Measurements from ENCODE around the gene GPR132.
A peak's percentile ranks its signal among the peaks of the same experiment; 100 is the strongest.

Gene GPR132

DNA sequence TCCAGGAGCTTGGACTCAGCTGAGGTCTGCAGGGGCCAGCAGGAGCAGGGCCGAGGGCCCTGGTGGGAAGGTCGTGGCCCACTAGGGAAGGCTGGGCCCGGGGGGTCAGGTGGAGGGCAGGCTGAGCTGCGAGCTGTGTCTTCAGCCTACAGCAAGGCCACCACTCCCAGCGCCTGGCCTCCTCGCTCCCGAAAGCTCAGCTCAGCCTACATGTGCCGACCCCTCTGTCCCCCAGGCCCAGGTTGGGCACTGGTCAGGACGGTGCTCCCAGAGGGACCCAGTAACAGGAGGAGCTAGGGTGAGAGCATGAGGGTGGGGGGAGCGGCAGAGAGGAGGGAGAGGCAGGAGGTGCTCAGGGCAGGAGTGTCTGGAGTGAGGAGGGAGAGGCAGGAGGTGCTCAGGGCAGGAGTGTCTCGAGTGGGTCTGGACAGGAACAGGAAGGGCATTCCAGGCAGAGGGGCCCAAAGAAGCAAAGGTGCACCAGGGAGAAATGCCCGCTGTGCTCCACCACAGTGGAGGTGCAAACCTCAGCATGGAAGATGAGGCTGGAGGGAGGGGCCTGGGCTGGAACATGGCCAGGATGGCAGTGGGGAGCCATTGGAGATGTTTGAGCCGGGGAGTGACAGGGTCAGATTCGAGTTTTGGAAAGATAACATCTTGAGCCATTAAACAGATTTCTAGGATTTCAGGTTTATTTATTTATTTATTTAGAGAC is 29.1 kb upstream of the GPR132 start:
- no peak overlapping the region for H3K27ac Mint-ChIP-seq
- CTCF ChIA-PET: interaction anchor here (1.2 to 1.6 kb wide), 2 partner anchors 35 to 258 kb away, joined by 4 to 5 read pairs; no protein-coding TSS in a partner anchor
- DNase-seq: no peak
- peaks cover 40% of the 10 kb centered on the region for H3K27me3 Mint-ChIP-seq
- no peaks in the 10 kb centered on the region for H3K9me3 Mint-ChIP-seq
- H3K4me3 Mint-ChIP-seq: peak overlapping the region; percentile 68
- no peaks in the 10 kb centered on the region for H3K36me3 Mint-ChIP-seq
- H3K4me1 Mint-ChIP-seq: peaks cover 24% of the 10 kb centered on the region

DNA sequence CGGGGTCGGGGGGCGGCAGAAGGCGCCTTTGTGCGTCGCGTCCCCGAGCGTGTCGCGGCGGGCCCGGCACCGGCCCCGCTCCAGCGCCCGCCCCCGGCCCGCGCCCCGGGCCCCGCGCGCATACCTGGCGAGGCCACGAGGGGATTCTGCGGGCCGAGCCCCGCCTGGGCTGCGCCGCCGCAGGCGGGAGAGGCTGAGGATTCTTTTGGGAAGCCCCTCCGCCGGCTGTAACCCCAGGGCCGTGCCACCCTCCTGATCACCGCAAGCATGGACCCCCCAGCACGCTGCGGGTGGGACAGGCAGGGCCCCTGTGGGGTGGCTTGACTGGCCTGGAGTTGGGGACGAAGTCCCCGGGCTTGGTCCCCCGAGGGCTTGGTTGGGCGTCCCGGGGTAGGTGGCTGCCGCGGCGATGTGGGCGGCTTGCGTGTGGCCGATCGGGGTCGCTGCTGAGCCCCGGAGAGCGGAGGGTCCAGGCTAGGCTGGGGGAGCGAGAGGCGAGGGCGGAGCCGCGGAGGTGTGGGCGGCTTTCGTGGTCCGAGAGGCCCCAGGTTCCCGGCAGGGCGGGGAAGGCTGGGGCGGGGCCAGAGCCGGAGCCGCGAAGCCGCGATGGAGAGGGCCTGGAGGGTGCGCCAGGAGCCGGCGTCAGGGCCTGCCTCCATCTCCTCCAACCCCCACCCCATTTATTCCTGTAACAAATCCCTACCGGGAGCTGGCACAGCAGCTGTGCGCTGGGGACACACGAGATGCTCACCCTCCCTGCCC is 28.4 kb upstream of the GPR132 start:
- Mint-ChIP-seq H3K27me3 (peaks cover 41% of the 10 kb centered on the region), H3K4me1 (peaks cover 28% of the 10 kb centered on the region), H3K9me3 (no peaks in the 10 kb centered on the region), H3K36me3 (no peaks in the 10 kb centered on the region), H3K4me3 (peak overlapping the region; percentile 68), H3K27ac (no peak overlapping the region)
- peak; percentile 75 for DNase-seq
- CTCF ChIA-PET: interaction anchor here (0.6 to 1.2 kb wide), 2 partner anchors 258 to 259 kb away, joined by 3 to 4 read pairs; no protein-coding TSS in a partner anchor

DNA sequence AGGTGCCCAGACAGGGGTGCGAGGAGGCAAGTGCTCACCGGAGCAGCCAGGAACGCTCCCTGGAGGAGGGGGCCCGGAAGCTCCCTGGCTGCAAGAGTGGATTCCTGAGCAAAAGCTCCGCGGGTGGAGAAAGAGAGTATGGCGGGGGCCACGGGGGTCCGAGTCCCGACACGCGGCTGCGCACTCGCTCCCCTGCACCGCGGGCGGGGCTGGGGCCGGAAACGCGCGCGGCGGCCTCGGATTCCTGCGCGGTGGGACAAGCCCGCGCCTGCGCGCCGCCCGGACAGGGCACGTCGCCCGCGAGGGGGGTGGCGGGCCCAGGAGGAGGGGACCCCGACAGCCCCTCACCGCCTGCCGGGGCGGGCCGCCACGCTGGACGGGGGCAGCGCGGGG is 27.8 kb upstream of the GPR132 start:
- H3K36me3 Mint-ChIP-seq: no peaks in the 10 kb centered on the region
- CTCF ChIA-PET: interaction anchor here (0.6 kb wide), 1 partner anchor 259 kb away, joined by 3 read pairs; no protein-coding TSS in a partner anchor
- peaks cover 46% of the 10 kb centered on the region for H3K27me3 Mint-ChIP-seq
- peaks cover 30% of the 10 kb centered on the region for H3K4me1 Mint-ChIP-seq
- H3K4me3 Mint-ChIP-seq: peak overlapping the region; percentile 73
- no peaks in the 10 kb centered on the region for H3K9me3 Mint-ChIP-seq
- H3K27ac Mint-ChIP-seq: peak overlapping the region; percentile 19
- DNase-seq: peak; percentile 72

DNA sequence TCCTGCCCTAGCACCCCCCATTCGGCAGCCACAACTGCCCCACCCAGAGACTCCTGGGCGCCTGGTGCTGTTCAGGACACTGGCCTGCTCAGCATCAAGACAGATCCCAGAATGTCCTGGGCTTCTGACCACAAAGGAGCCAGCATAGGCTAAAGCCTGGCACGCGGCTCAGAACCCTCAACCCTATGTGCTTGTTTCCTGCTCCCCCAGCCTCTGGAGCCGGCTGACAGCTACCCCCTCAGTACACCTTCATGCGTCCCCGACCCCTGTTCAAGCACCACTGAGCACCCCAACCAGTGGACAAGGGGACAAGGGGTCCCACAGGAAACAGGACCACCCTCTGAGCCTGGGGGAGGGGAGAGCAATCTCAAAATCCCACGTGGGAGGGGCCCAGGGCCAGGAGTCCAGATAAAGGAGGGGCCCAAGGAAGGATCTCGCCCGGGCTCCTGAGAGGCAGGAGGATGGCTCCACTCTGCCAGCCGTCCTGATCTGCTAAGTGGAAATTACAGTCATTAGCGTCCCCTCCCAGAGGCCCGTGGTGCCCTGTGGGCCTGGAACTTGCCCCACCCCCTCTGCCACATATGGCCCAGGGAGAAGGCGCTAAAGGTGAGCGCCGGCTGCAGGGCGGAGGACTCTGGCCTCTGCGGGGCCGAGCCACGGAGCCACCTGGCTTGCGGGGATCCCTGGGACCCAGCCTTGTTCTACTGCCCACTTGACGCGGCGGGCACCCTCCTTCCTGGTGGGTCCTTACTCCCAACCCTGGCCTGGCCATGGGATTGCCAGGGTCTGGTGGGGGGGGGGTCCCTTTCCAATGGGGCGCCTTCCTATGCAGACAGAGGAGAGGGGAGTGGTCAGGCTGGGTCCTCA is 27.2 kb upstream of the GPR132 start:
- CTCF ChIA-PET: interaction anchor here (0.6 to 4.6 kb wide), 2 partner anchors 260 kb away, joined by 3 to 21 read pairs; no protein-coding TSS in a partner anchor
- Mint-ChIP-seq H3K4me3 (peak overlapping the region; percentile 73), H3K9me3 (no peaks in the 10 kb centered on the region), H3K36me3 (no peaks in the 10 kb centered on the region), H3K4me1 (peaks cover 33% of the 10 kb centered on the region), H3K27ac (no peak overlapping the region), H3K27me3 (peaks cover 51% of the 10 kb centered on the region)
- no peak for DNase-seq

DNA sequence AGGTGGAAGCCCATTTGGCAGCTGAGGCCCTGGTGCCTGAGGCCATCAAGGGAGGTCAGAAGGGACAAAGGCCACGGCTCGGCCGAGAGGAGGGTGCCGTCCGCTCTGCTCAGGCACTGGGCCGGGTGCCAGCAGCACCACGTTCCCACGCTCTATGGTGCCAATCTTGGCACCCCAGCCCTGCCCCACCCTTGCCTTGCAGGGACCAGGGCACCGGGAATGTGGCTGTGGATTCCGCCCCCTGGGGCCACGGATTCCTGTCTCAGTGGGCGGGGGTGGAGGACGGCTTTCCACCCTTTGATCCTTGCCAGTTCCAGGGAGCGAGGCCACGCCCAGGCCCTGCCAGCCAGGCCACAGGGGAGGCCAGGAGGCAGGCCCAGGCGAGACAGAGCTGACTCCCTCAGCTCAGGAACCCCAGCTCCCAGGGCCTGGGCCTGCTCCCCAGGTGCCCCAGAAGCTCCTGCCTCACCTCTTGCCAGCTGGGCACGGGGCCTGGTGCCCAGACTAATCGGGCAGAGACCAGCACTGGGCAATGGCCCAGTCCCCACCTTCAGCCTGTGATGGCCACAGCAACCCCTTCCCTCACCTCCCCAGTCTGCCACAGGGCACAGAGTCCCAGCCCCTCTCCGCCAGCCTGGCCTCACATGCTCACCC is 26.4 kb upstream of the GPR132 start:
- CTCF ChIA-PET: interaction anchor here (0.8 to 7.9 kb wide), 8 partner anchors 20 to 260 kb away, joined by 3 to 111 read pairs (median 6); partner anchors contain the start of genes GPR132 and NUDT14

DNA sequence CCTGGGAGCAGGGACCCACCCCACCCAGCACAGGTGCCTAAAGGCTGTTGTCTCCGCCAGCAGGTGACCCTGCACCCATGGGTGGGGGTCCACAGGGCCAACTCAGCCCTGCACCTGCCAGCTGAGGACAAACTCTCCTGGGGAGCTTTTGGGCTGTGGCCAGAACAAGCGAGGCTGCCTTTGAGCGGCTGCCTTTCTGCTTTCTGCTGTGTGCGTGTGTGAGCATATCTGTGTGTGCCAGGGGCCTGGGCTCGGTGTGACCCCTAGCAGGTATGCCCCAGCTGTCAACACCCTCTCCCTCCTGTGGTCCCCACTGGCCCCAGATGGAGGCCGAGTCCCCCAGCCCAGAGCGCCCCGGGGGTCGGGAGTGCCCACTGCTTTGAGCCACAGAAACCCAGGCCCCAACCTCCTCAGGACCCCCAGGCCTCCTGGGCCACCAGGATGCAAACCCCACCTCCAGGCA is 25.9 kb upstream of the GPR132 start:
- H3K4me3 Mint-ChIP-seq: no peak overlapping the region
- H3K36me3 Mint-ChIP-seq: no peaks in the 10 kb centered on the region
- CTCF ChIA-PET: interaction anchor here (0.8 to 7.9 kb wide), 10 partner anchors 20 to 261 kb away, joined by 3 to 111 read pairs (median 6); partner anchors contain the start of genes GPR132 and NUDT14
- no peak overlapping the region for H3K27ac Mint-ChIP-seq
- peaks cover 55% of the 10 kb centered on the region for H3K27me3 Mint-ChIP-seq
- DNase-seq: no peak
- peaks cover 40% of the 10 kb centered on the region for H3K4me1 Mint-ChIP-seq
- no peaks in the 10 kb centered on the region for H3K9me3 Mint-ChIP-seq

More for the DNA sequence above, 26.4 kb upstream of the GPR132 start:
- no peaks in the 10 kb centered on the region for H3K36me3 Mint-ChIP-seq
- no peaks in the 10 kb centered on the region for H3K9me3 Mint-ChIP-seq
- H3K4me3 Mint-ChIP-seq: peak overlapping the region; percentile 73
- no peak for DNase-seq
- peaks cover 52% of the 10 kb centered on the region for H3K27me3 Mint-ChIP-seq
- H3K4me1 Mint-ChIP-seq: peaks cover 37% of the 10 kb centered on the region
- no peak overlapping the region for H3K27ac Mint-ChIP-seq

DNA sequence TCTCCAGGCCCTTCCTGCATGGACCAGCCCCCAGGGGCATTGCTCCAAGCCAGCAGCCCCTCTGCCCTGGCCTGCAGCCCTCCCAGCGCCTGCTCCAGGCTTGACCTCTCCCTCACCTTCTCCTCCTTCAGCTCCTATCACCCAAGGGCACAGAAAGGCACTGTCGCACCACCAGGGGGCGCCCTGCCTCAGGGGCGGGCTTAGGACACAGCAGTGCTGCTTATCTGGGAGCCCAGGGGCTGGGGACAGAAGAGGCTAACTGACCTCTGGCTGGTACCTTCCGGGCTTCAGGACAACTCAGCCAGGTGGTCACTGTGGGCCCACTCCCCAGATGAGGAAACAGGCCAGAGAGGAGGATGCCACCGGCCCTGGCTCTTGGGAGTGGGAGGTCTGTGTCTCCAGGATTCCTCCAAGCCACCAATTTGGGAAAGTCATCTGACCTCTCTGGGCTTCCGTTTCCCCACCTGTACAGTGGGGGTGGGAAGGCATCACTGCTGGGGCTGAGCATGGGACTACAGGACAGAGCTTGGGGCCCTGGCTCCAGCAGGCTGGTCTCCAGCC is 25.3 kb upstream of the GPR132 start:
- H3K4me1 Mint-ChIP-seq: peaks cover 40% of the 10 kb centered on the region

DNA sequence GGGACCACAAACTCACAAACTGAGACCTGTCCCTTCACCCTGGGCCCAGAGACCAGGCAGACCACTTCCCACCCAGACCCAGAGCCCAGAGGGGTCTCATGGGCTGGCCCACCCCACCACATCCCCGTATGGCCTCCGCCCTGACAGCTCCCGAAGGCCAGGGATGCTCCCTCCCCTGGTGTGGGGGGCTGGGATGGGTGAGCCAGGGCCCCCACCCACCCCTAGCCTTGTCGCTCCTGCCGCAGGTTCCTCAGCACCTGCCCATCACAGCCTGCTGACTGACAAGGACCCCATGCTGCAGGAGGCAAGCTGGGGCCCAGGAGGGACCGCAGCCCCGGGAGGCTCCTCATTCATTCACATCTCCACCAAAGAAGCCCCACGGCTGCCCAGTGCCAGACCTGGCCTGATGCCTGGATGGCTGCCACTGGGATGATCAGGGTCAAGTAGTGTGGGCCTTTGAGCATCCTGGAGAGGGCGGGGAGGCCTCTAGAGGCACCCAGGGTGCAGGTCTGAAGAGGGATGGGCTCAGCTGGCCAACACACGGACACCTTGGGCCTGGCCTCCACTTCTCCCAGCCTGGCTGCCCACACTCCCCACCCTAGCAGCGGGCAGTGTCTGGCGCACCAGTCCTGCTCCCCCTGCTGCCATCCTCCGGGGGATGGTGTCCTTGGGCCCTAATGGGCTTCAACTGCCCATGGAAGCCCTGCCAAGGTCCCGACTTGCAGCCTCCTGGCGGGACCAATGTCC is 24.7 kb upstream of the GPR132 start:
- Mint-ChIP-seq H3K9me3 (no peaks in the 10 kb centered on the region), H3K27me3 (peaks cover 56% of the 10 kb centered on the region), H3K4me1 (peaks cover 39% of the 10 kb centered on the region), H3K27ac (no peak overlapping the region), H3K4me3 (no peak overlapping the region), H3K36me3 (no peaks in the 10 kb centered on the region)
- DNase-seq: no peak
- CTCF ChIA-PET: interaction anchor here (0.6 to 7.9 kb wide), 23 partner anchors 8 to 400 kb away, joined by 3 to 111 read pairs (median 4); partner anchors contain the start of genes BTBD6, GPR132 and NUDT14

More for the DNA sequence above, 25.3 kb upstream of the GPR132 start:
- CTCF ChIA-PET: interaction anchor here (0.6 to 7.9 kb wide), 22 partner anchors 8 to 400 kb away, joined by 3 to 111 read pairs (median 4); partner anchors contain the start of genes BTBD6, GPR132 and NUDT14
- no peaks in the 10 kb centered on the region for H3K36me3 Mint-ChIP-seq
- DNase-seq: peak; percentile 91
- H3K27me3 Mint-ChIP-seq: peaks cover 56% of the 10 kb centered on the region
- H3K4me3 Mint-ChIP-seq: no peak overlapping the region
- H3K9me3 Mint-ChIP-seq: no peaks in the 10 kb centered on the region
- H3K27ac Mint-ChIP-seq: no peak overlapping the region

DNA sequence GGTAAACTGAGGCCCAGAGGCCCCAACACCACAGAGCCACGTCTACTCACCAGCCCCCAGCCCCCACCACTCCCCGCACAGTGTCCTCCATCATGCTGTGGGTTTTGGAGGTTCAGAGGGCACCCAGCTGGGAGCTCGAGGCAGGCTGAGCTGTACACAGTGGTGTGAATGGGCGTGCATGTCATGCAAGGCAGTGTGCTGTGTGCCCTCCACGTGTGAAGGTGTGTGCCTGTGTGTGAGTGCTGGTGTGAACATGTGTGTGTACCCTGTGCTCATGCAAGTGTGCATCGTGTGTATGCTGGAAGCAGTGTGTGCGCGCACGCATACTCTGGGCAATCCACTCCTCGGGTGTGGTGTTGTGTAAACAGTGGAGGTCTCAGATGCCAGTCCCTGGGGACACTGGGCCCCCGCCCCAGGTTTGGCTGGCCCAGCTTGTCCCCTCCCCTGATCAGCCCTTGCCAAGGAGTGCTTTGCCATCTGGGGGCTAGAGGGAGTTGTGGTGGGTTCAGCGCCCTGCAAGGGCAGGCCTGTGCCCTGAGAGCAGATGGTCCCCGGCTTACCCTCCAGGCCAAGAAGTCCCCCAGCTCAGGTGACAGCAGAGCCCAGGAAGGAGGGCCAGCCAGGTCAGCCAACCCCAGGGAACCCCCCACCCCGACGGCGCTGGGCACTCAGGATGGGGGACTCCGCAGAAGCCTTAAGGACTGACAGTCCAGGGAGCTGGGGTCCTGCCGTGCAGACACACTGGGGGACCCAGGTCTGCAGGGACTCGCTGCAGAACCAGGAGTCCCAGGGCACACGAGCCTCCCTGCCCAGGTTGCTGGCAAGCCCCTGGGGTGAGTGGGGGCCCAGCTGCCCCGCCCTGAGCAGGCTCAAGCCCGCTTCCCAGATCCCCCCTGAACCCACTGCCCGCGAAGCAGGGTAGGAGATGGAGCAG is 23.8 kb upstream of the GPR132 start:
- H3K27me3 Mint-ChIP-seq: peaks cover 56% of the 10 kb centered on the region
- no peaks in the 10 kb centered on the region for H3K36me3 Mint-ChIP-seq
- DNase-seq: no peak
- H3K27ac Mint-ChIP-seq: no peak overlapping the region
- H3K4me1 Mint-ChIP-seq: peaks cover 32% of the 10 kb centered on the region
- CTCF ChIA-PET: interaction anchor here (0.8 to 7.9 kb wide), 5 partner anchors 13 to 263 kb away, joined by 3 to 111 read pairs (median 4); partner anchors contain the start of gene GPR132
- no peaks in the 10 kb centered on the region for H3K9me3 Mint-ChIP-seq
- peak overlapping the region; percentile 41 for H3K4me3 Mint-ChIP-seq

DNA sequence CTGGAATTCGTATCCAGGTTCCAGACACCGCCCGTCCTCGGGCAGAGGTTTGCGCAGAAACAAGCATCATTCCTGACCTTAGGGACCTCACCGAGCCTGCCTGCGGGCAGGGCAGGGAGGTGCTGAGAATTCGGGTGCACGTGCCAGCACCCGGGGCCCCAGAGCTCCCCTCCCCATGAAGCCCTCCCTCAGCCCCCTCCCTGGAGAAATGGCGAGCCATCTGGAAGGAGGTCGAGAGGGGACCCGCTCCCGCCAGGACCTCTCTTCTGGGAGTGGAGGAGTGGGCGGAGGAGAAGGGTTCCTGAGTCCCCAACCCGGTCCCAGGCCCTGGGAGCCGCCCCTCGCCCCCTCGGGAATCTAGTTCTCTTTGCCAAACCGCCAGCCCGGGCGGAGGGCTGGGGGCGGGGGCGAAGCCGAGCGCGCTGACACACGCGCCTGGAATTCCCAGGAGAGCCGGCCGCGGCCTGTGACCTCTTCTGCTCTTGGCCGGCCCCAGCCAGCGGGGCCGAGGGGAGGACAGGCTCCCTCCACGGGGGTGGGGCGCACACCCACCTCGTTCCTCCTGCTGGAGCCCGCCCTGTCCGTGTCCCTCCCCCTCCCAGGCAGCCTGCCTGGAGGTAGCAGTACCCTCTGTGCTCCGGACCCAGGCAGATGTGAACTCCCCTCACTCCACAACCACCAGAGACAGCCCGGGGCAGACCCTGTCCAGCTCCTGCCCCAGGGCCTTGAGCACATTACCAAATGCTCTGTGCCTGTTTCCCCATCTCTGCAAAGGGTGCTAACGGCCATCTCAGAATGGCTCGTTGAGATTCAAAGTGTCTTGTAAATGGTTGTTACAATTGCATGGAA is 23.0 kb upstream of the GPR132 start:
- H3K4me3 Mint-ChIP-seq: peak overlapping the region; percentile 70
- H3K4me1 Mint-ChIP-seq: peaks cover 30% of the 10 kb centered on the region
- peaks cover 58% of the 10 kb centered on the region for H3K27me3 Mint-ChIP-seq
- peak overlapping the region; percentile 42 for H3K27ac Mint-ChIP-seq
- H3K36me3 Mint-ChIP-seq: no peaks in the 10 kb centered on the region
- CTCF ChIA-PET: interaction anchor here (0.9 to 7.9 kb wide), 4 partner anchors 26 to 264 kb away, joined by 3 to 111 read pairs (median 14); partner anchors contain the start of gene GPR132
- H3K9me3 Mint-ChIP-seq: no peaks in the 10 kb centered on the region
- no peak for DNase-seq
